ENCODE data around the gene CIDEB. TPM values are rescaled to one million over a fixed set of nuclear protein-coding genes. Genes with fewer than 3 reads are reported as not detected.

Gene CIDEB
- total RNA-seq, 4 donors from 2014 or later: 4.9 to 12.5 (median 9.5) TPM

DNA sequence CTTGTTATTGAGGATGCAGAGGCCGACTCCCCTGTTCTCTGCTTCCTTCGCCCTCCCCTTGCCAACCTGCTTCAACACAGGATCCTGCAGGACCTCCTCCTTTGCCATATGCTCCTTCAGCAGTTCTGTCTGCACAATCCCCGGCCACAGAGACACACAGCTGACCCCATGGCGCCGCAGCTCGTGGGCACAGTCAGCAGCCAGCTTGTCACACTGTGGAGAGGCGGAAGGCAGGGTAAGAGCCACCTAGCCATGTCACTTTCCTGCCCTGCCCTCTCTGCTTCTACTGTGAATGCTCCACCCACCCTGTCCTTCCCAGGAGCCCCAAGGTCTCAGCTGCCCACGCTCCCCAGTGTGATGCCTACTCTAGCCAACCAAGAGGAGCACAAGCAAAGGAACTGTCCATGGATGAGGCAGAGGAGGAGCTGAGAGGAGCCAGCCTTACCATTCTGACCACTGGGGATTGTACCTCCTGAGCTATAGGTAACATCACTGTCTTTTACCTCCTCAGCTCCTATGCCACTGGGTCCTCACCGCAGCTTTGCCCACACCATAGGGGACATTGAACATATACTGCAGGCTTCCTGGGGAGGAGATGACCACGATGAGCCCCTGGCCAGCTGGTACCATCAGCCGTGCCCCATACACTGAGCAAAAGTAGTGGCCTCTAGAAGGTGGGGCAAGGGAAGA is 15.5 kb downstream of the CIDEB start:
- H3K9me3 ChIP-seq: no peaks in the 10 kb centered on the region
- 90 to 100% methylated on average over 1 to 2 of the region's 11 CpGs for WGBS, 2 donors (ENCODE audit: low coverage in 1 of 2)
- no peaks in the 10 kb centered on the region for H3K27me3 ChIP-seq
- H3K27ac ChIP-seq: no peak overlapping the region
- peaks cover 0 to 10% (median 0%) of the 10 kb centered on the region in 3 donors for H3K4me1 ChIP-seq
- ATAC-seq: no peak
- H3K4me3 ChIP-seq: no peak overlapping the region
- TF ChIP-seq POLR2A (IDR thresholded peaks at IDR 0.05) (no peak), EP300 (IDR thresholded peaks at IDR 0.05) (no peak), POLR2AphosphoS5 (IDR thresholded peaks at IDR 0.05) (no peak)
- TF ChIP-seq, protein P1, sequence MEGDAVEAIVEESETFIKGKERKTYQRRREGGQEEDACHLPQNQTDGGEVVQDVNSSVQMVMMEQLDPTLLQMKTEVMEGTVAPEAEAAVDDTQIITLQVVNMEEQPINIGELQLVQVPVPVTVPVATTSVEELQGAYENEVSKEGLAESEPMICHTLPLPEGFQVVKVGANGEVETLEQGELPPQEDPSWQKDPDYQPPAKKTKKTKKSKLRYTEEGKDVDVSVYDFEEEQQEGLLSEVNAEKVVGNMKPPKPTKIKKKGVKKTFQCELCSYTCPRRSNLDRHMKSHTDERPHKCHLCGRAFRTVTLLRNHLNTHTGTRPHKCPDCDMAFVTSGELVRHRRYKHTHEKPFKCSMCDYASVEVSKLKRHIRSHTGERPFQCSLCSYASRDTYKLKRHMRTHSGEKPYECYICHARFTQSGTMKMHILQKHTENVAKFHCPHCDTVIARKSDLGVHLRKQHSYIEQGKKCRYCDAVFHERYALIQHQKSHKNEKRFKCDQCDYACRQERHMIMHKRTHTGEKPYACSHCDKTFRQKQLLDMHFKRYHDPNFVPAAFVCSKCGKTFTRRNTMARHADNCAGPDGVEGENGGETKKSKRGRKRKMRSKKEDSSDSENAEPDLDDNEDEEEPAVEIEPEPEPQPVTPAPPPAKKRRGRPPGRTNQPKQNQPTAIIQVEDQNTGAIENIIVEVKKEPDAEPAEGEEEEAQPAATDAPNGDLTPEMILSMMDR (IDR thresholded peaks at IDR 0.05): no peak
- H3K36me3 ChIP-seq: peaks cover 0 to 64% of the 10 kb centered on the region in 2 donors

DNA sequence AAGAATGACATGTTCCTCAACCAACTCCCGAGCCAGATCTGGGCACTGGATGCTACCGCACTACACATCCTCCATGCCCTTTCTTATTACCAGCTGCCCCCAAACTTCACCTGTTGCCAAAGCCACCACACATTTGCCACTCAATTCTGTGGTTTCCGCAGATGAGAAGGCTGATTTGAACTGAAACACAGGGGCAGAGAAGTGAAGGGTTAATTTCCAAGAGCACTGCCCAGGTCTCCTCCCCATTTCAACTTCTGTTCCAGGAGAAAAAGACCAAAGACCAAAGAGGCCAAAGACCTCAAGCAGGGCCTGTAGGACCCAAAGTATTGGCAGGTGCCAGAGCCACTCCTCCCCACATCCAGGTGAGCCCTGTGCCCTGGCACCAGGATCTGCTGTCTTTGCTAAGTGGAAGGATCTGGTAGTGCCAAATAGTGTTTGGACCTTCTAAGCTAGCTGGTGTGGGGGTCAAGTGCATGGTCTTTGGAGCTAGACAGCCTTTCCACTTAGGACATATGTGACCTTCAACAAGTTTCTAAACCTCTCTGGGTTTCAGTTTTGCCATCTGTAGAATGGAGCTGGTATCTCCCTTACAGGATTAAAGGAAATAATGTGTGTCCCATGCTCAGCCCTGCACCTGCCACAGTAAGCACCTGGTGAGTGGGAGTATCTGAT is 16.2 kb downstream of the CIDEB start:
- peaks cover 0 to 64% of the 10 kb centered on the region in 2 donors for H3K36me3 ChIP-seq
- H3K4me3 ChIP-seq: no peak overlapping the region
- no peaks in the 10 kb centered on the region for H3K27me3 ChIP-seq
- H3K27ac ChIP-seq: no peak overlapping the region
- H3K4me1 ChIP-seq: peaks cover 0 to 4% (median 0%) of the 10 kb centered on the region in 3 donors
- ATAC-seq: no peak
- TF ChIP-seq, protein P1 (IDR thresholded peaks at IDR 0.05): no peak
- TF ChIP-seq EP300 (IDR thresholded peaks at IDR 0.05): no peak
- TF ChIP-seq POLR2A (IDR thresholded peaks at IDR 0.05): no peak
- TF ChIP-seq POLR2AphosphoS5 (IDR thresholded peaks at IDR 0.05): no peak
- 100% methylated on average over 1 of the region's 3 CpGs for WGBS, 2 donors (ENCODE audit: low coverage in 1 of 2)
- H3K9me3 ChIP-seq: no peaks in the 10 kb centered on the region

DNA sequence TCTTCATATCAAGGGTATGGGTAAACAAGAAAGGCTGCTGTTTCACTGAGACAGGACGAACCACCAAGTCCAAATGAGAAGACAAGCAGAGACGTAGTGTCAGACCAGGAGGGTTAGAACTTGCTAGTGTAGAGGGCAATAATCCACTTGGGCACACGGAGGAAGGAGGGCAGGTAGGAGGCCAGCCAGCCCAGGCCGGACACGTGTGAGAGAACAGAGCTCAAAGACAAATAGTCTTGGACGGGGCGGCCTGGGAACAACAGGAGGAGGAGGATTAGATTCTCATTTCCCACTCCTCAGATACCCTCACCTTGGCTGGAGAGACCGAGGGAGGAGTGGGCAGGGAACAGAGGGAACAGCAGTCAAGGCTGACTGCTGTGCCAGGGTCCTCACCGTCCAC is 17.0 kb downstream of the CIDEB start:
- Histone ChIP-seq H3K4me1 (no peaks in the 10 kb centered on the region), H3K36me3 (peaks cover 0 to 57% of the 10 kb centered on the region in 2 donors), H3K27ac (no peak overlapping the region), H3K4me3 (no peak overlapping the region), H3K27me3 (no peaks in the 10 kb centered on the region), H3K9me3 (no peaks in the 10 kb centered on the region)
- whole genome bisulfite sequencing, 2 donors (ENCODE audit: low coverage in 1 of 2): 54 to 73% methylated on average over 6 to 9 of the region's 9 CpGs
- TF ChIP-seq, protein P1 (IDR thresholded peaks at IDR 0.05): no peak
- TF ChIP-seq POLR2AphosphoS5 (IDR thresholded peaks at IDR 0.05) (no peak), POLR2A (IDR thresholded peaks at IDR 0.05) (no peak), EP300 (IDR thresholded peaks at IDR 0.05) (no peak)
- ATAC-seq: no peak

DNA sequence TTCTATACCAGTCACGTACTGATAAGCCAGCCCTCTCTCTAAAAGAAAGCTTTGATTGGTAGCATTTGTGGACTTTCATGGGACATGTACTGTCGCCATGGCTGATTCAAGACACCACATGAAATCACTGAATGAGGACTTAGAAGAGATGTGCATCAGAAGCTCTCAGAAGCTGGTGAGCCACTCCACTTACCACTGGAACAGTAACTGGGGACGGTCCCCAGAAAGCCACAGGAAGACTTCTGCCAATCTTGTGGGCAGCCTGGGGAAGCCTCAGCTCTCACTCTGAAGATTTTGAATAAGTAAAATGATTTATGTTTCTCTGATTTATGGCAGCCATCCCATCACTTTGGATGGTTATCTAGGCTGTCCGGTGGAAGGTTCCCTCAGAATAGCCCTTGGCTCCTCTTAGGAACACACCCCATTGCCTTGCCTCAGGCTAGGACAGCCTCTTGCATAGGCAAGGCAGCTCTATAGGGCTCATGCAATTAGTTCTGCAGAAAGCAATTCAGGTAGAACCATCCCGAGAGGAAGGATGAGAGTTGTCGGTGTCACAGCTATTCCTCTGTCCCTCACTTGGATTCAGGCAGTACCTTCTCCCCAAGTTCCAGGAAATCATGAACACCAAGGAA is 18.0 kb downstream of the CIDEB start:
- TF ChIP-seq, protein P1 (IDR thresholded peaks at IDR 0.05): no peak
- TF ChIP-seq POLR2A (IDR thresholded peaks at IDR 0.05) (no peak), EP300 (IDR thresholded peaks at IDR 0.05) (no peak), POLR2AphosphoS5 (IDR thresholded peaks at IDR 0.05) (no peak)
- H3K27ac ChIP-seq: no peak overlapping the region
- whole genome bisulfite sequencing, 2 donors (ENCODE audit: low coverage in 1 of 2): 87 to 91% methylated on average over 4 of the region's 6 CpGs
- no peaks in the 10 kb centered on the region for H3K9me3 ChIP-seq
- H3K4me1 ChIP-seq: no peaks in the 10 kb centered on the region
- H3K4me3 ChIP-seq: no peak overlapping the region
- peaks cover 0 to 48% of the 10 kb centered on the region in 2 donors for H3K36me3 ChIP-seq
- ATAC-seq: no peak
- H3K27me3 ChIP-seq: no peaks in the 10 kb centered on the region

Data from gastroesophageal sphincter (tissue), 4 donors.